ENCODE measurements around the gene VSX2. TPM values are rescaled to one million over a fixed set of nuclear protein-coding genes. Genes with fewer than 3 reads are reported as not detected.

VSX2 gene
- total RNA-seq, 3 donors from 2014 or later (not counting 1 experiment from before 2014, with no cell fraction given) = not detected

- Mint-ChIP-seq H3K27me3 (ENCODE audit: low read depth in 2 of 2) (peaks cover 54 to 58% of the 10 kb centered on the region in 2 donors), H3K4me1 (peaks cover 10 to 11% of the 10 kb centered on the region in 2 donors), H3K4me3 (no peak overlapping the region), H3K27ac (no peak overlapping the region), H3K36me3 (peaks cover 7% of the 10 kb centered on the region), H3K9me3 (no peaks in the 10 kb centered on the region)
- Histone ChIP-seq H3K27ac (ENCODE audit: low read length) (no peak overlapping the region), H3K27me3 (ENCODE audit: control insufficient read depth, insufficient read depth, low read length) (peaks cover 41% of the 10 kb centered on the region), H3K36me3 (ENCODE audit: control insufficient read depth, insufficient read depth, low read length) (no peaks in the 10 kb centered on the region), H3K9me3 (ENCODE audit: control insufficient read depth, insufficient read depth, low read length) (no peaks in the 10 kb centered on the region), H3K4me1 (ENCODE audit: control insufficient read depth, insufficient read depth, low read length) (peaks cover 5% of the 10 kb centered on the region), H3K4me3 (ENCODE audit: low read length) (no peak overlapping the region)
- DNase-seq = no peak
- no peak for ATAC-seq
- 83% methylated on average over 8 of the region's 8 CpGs for WGBS (ENCODE audit: insufficient coverage)
- no peak for TF ChIP-seq CTCF (IDR thresholded peaks at IDR 0.05)
- intact Hi-C loops (cut with micrococcal nuclease) = no loop called here
Measured at GRCh38 chr14:74246542-74246941, 7.3 kb downstream of the VSX2 start.

GRCh38 chr14:74248017-74248416 lies 8.8 kb downstream of the VSX2 start:
- no peak overlapping the region for H3K4me3 Mint-ChIP-seq
- no peak for ATAC-seq
- no peaks in the 10 kb centered on the region for H3K9me3 Mint-ChIP-seq
- no peaks in the 10 kb centered on the region for H3K9me3 ChIP-seq (ENCODE audit: control insufficient read depth, insufficient read depth, low read length)
- no peak overlapping the region for H3K27ac ChIP-seq (ENCODE audit: low read length)
- no peak overlapping the region for H3K27ac Mint-ChIP-seq
- intact Hi-C loops (cut with micrococcal nuclease) = no loop called here
- H3K36me3 Mint-ChIP-seq = no peaks in the 10 kb centered on the region
- H3K27me3 Mint-ChIP-seq (ENCODE audit: low read depth in 2 of 2) = peaks cover 44 to 49% of the 10 kb centered on the region in 2 donors
- H3K4me3 ChIP-seq (ENCODE audit: low read length) = no peak overlapping the region
- no peaks in the 10 kb centered on the region for H3K36me3 ChIP-seq (ENCODE audit: control insufficient read depth, insufficient read depth, low read length)
- WGBS (ENCODE audit: insufficient coverage) = 30% methylated on average over 6 of the region's 6 CpGs
- peaks cover 8% of the 10 kb centered on the region for H3K4me1 ChIP-seq (ENCODE audit: control insufficient read depth, insufficient read depth, low read length)
- peaks cover 8% of the 10 kb centered on the region in 2 donors for H3K4me1 Mint-ChIP-seq
- no peak for TF ChIP-seq CTCF (IDR thresholded peaks at IDR 0.05)
- no peak for DNase-seq
- peaks cover 27% of the 10 kb centered on the region for H3K27me3 ChIP-seq (ENCODE audit: control insufficient read depth, insufficient read depth, low read length)

- ATAC-seq (no peak), DNase-seq (no peak)
- Mint-ChIP-seq H3K4me1 (peaks cover 8% of the 10 kb centered on the region in 2 donors), H3K36me3 (no peaks in the 10 kb centered on the region), H3K27ac (no peak overlapping the region), H3K4me3 (no peak overlapping the region), H3K27me3 (ENCODE audit: low read depth in 2 of 2) (peaks cover 28 to 38% of the 10 kb centered on the region in 2 donors), H3K9me3 (no peaks in the 10 kb centered on the region)
- Histone ChIP-seq H3K36me3 (ENCODE audit: control insufficient read depth, insufficient read depth, low read length) (no peaks in the 10 kb centered on the region), H3K27ac (ENCODE audit: low read length) (no peak overlapping the region), H3K27me3 (ENCODE audit: control insufficient read depth, insufficient read depth, low read length) (peaks cover 16% of the 10 kb centered on the region), H3K9me3 (ENCODE audit: control insufficient read depth, insufficient read depth, low read length) (no peaks in the 10 kb centered on the region), H3K4me1 (ENCODE audit: control insufficient read depth, insufficient read depth, low read length) (peaks cover 8% of the 10 kb centered on the region), H3K4me3 (ENCODE audit: low read length) (no peak overlapping the region)
- 67% methylated on average over 10 of the region's 12 CpGs for WGBS (ENCODE audit: insufficient coverage)
- no peak for TF ChIP-seq CTCF (IDR thresholded peaks at IDR 0.05)
- intact Hi-C loops (cut with micrococcal nuclease) = loop anchor here (5.0 kb wide), 1 partner anchor 32 kb away; no protein-coding TSS in a partner anchor
Measured at GRCh38 chr14:74249433-74250375, 10.5 kb downstream of the VSX2 start.

Measured in natural killer cell (primary cell).